ENCODE data around the gene ICAM4. TPM values are rescaled to one million over a fixed set of nuclear protein-coding genes. Genes with fewer than 3 reads are reported as not detected.
"Not testable (repeated sequence)": the region's sequence is repeated elsewhere in the genome, so short reads cannot be mapped to it uniquely, and the experiment has no call there.

The ICAM4 gene, protein sequence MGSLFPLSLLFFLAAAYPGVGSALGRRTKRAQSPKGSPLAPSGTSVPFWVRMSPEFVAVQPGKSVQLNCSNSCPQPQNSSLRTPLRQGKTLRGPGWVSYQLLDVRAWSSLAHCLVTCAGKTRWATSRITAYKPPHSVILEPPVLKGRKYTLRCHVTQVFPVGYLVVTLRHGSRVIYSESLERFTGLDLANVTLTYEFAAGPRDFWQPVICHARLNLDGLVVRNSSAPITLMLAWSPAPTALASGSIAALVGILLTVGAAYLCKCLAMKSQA
- total RNA-seq (2014; rRNA removed; shearing (Covaris generic)) = 1.7 and 2.8 TPM in 2 replicates

GRCh38 chr19:10286803-10287737, at the start of gene ICAM4:
TSS of gene ICAM4 (plus strand) at chr19:10286955. CDS start at chr19:10287013, 58 bp downstream.
- peaks cover 3% of the 10 kb centered on the region; the same call in 1 of the 2 replicates for H3K4me1 ChIP-seq
- peak within 1 kb of the TSS; percentile 73 for H3K27ac ChIP-seq
- peak within 1 kb of the TSS; percentile 59 for H3K4me3 ChIP-seq
- H3K36me3 ChIP-seq = no peaks in the 10 kb centered on the region
- H3K9me3 ChIP-seq (replicated peaks) = no peaks in the 10 kb centered on the region; the same call in 1 of the 2 replicates
- no peaks in the 10 kb centered on the region for H3K27me3 ChIP-seq
- DNase-seq = peak; percentile 89 to 90

DNA sequence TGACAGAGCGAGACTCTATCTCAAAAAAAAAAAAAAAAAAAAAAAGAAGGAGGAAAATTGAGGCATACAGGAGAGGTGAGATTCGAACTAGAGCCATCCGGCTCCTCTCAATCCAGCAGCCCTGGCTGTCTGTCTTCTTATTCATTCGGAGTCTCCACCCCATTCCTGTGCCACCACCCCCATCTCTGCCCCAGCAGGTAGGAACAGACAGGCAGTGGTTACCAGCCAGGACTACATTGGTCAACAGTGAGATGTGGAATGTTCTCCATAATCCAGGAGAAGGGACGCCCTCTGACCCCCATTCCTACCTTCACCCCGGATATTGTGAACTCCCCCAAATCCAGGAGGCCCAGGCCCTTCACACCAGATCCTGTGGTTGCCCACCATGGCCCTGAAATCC, 49.1 kb upstream of the ICAM4 start:
- Histone ChIP-seq H3K9me3 (replicated peaks) (no peaks in the 10 kb centered on the region), H3K4me1 (peaks cover 3% of the 10 kb centered on the region; the same call in 1 of the 2 replicates), H3K27ac (no peak overlapping the region), H3K4me3 (no peak overlapping the region), H3K36me3 (no peaks in the 10 kb centered on the region), H3K27me3 (no peaks in the 10 kb centered on the region)
- no peak for DNase-seq

DNA sequence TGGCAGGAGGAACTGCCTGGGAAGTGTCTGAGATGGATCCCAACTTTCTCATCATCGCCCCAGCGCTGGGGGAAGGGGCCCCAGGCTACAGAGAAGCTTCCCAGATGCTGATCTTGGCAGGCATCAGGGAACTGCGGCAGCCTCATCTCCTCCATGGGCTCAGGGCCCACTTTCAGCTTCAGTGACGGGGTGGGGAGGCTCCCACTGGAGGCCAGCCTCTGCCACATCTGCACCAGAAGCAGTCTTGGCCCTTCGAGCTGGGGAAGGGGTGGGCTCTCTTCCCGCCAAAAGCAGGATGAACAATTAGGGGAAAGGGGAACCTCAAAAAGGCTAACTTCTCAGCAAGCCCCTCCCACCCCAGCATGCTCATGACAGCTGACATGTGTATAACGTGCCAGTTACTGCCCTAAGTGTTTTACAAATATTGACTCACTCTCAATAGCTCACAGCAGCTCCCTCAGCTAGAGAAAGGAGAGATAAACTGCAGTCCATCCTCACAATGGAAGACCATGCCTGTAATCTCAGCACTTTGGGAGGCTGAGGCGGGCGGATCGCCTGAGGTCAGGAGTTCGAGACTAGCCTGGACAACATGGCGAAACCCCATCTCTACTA, 48.5 kb upstream of the ICAM4 start:
- Histone ChIP-seq H3K4me1 (peaks cover 3% of the 10 kb centered on the region; the same call in 1 of the 2 replicates), H3K4me3 (no peak overlapping the region), H3K36me3 (no peaks in the 10 kb centered on the region), H3K27ac (no peak overlapping the region), H3K9me3 (replicated peaks) (no peaks in the 10 kb centered on the region), H3K27me3 (no peaks in the 10 kb centered on the region)
- no peak for DNase-seq

- H3K27ac ChIP-seq; DNase-seq; H3K4me1 ChIP-seq; H3K4me3 ChIP-seq; H3K9me3 ChIP-seq (replicated peaks); H3K27me3 ChIP-seq; H3K36me3 ChIP-seq: not testable (repeated sequence)
Measured at GRCh38 chr19:10241826-10242449, 44.8 kb upstream of the ICAM4 start.

GRCh38 chr19:10243606-10244005, 43.1 kb upstream of the ICAM4 start:
- Histone ChIP-seq H3K4me3 (no peak overlapping the region), H3K9me3 (replicated peaks) (no peaks in the 10 kb centered on the region), H3K27ac (no peak overlapping the region), H3K4me1 (no peaks in the 10 kb centered on the region), H3K36me3 (no peaks in the 10 kb centered on the region), H3K27me3 (no peaks in the 10 kb centered on the region)
- DNase-seq = no peak

GRCh38 chr19:10245189-10245939, 41.4 kb upstream of the ICAM4 start:
- no peak overlapping the region for H3K4me3 ChIP-seq
- no peaks in the 10 kb centered on the region for H3K4me1 ChIP-seq
- no peak overlapping the region for H3K27ac ChIP-seq
- H3K36me3 ChIP-seq = no peaks in the 10 kb centered on the region
- no peaks in the 10 kb centered on the region for H3K9me3 ChIP-seq (replicated peaks)
- DNase-seq = no peak
- no peaks in the 10 kb centered on the region for H3K27me3 ChIP-seq

DNA sequence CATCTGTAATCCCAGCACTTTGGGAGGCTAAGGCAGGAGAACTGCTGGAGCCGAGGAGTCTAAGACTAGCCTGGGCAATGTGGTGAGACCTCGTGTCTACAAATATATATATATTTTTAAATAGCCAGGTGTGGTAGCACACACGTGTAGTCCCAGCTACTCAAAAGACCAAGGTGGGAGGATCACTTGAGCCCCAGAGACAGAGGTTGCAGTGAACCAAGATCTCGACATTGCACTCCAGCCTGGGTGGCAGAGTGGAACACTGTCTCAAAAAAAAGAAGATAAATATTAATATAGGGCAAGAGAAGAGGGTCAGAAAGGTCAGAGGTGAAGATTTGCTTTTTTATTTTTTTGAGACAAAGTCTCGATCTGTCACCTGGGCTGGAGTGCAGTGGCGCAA, 40.2 kb upstream of the ICAM4 start:
- no peaks in the 10 kb centered on the region for H3K36me3 ChIP-seq
- no peaks in the 10 kb centered on the region for H3K9me3 ChIP-seq (replicated peaks)
- no peak overlapping the region for H3K4me3 ChIP-seq
- H3K27me3 ChIP-seq = no peaks in the 10 kb centered on the region
- no peak overlapping the region for H3K27ac ChIP-seq
- no peak for DNase-seq
- no peaks in the 10 kb centered on the region for H3K4me1 ChIP-seq

GRCh38 chr19:10251792-10252694, 34.7 kb upstream of the ICAM4 start, which contains the start of gene MRPL4:
TSS of gene MRPL4 (plus strand) at chr19:10252214. CDS start at chr19:10252254, 40 bp downstream.
- Histone ChIP-seq H3K36me3 (peaks cover 12% of the 10 kb centered on the region), H3K4me1 (no peaks in the 10 kb centered on the region), H3K4me3 (peak within 1 kb of the TSS; percentile 90), H3K27me3 (no peaks in the 10 kb centered on the region), H3K9me3 (replicated peaks) (no peaks in the 10 kb centered on the region), H3K27ac (peak within 1 kb of the TSS; percentile 57)
- DNase-seq = peak; percentile 97 to 98

DNA sequence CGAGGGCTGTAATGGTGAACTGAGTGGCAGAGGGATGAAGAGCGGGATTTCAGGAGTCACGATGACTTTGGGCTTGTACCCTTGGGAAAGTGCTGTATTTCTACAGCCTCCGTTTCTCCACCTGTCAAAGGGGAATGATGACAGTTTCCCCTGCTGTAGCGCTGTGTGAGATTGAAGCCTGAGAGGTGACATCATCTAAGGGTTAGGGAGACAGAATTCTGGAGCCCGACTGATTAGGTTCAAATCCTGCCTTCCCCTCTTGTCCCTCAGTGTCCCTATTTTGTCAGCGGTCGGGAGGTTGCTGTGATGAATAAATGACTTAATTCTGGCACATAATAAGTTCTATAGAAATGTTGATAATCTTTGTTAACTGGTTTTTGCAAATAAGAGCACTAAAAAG, 34.0 kb upstream of the ICAM4 start:
- peak overlapping the region; percentile 57 for H3K27ac ChIP-seq

DNA sequence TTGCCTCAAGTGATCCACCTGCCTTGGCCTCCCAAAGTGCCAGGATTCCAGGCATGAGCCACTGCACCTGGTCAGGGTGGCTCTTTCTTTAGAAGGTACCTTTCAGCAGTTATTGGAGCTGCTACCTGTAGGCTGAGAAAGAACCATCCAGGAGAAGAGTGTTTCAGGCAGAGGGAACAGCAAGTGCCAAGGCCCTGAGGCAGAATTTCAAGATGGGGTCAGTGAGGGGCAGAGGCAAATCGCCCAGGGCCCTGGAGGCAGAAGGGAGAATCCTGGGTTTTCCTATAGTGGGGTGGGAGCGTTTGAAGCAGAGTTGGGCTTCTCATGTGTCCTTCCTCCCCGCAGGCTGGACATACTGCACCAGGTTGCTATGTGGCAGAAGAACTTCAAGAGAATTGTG, 32.5 kb upstream of the ICAM4 start:
- H3K27me3 ChIP-seq = no peaks in the 10 kb centered on the region
- H3K9me3 ChIP-seq (replicated peaks) = no peaks in the 10 kb centered on the region
- H3K4me1 ChIP-seq = no peaks in the 10 kb centered on the region
- no peak overlapping the region for H3K27ac ChIP-seq
- peaks cover 12% of the 10 kb centered on the region for H3K36me3 ChIP-seq
- no peak overlapping the region for H3K4me3 ChIP-seq
- no peak for DNase-seq

More for the DNA sequence above, 34.0 kb upstream of the ICAM4 start:
- peaks cover 12% of the 10 kb centered on the region for H3K36me3 ChIP-seq
- no peaks in the 10 kb centered on the region for H3K27me3 ChIP-seq
- no peaks in the 10 kb centered on the region for H3K4me1 ChIP-seq
- DNase-seq = no peak
- H3K9me3 ChIP-seq (replicated peaks) = no peaks in the 10 kb centered on the region
- H3K4me3 ChIP-seq = peak overlapping the region; percentile 90

GRCh38 chr19:10255358-10255757, 31.4 kb upstream of the ICAM4 start:
- Histone ChIP-seq H3K27ac (no peak overlapping the region), H3K27me3 (no peaks in the 10 kb centered on the region), H3K9me3 (replicated peaks) (no peaks in the 10 kb centered on the region), H3K4me3 (no peak overlapping the region), H3K4me1 (no peaks in the 10 kb centered on the region), H3K36me3 (peaks cover 12% of the 10 kb centered on the region)
- no peak for DNase-seq

DNA sequence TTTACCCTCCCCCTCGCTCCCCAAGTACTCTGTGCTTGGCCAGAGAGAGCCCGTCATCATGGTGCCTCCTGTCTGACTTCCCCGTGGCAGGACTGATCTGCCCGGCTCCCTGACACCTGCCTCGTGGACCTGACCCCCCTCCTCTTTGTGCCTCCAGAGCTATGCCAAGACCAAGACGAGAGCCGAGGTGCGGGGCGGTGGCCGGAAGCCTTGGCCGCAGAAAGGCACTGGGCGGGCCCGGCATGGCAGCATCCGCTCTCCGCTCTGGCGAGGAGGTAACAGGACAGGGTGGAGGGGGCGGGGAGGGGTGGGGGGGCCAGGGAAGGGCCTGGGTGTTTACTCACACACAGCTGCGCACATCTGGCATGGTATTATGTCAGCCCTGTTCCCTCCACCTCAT, 30.2 kb upstream of the ICAM4 start:
- H3K4me1 ChIP-seq = no peaks in the 10 kb centered on the region
- no peaks in the 10 kb centered on the region for H3K9me3 ChIP-seq (replicated peaks)
- no peaks in the 10 kb centered on the region for H3K27me3 ChIP-seq
- DNase-seq = no peak
- no peak overlapping the region for H3K4me3 ChIP-seq
- H3K27ac ChIP-seq = no peak overlapping the region
- H3K36me3 ChIP-seq = peaks cover 12% of the 10 kb centered on the region

GRCh38 chr19:10256970-10257615, 29.7 kb upstream of the ICAM4 start:
- Histone ChIP-seq H3K4me3 (no peak overlapping the region), H3K27ac (no peak overlapping the region), H3K27me3 (no peaks in the 10 kb centered on the region), H3K36me3 (peaks cover 12% of the 10 kb centered on the region), H3K9me3 (replicated peaks) (no peaks in the 10 kb centered on the region), H3K4me1 (no peaks in the 10 kb centered on the region)
- no peak for DNase-seq

Data from SJCRH30 (cell line).